Stimulated activated CD8-positive, alpha-beta memory T cell treated with anti-CD3 and anti-CD28 coated beads, Interleukin-4, amount 100 ng/mL, for 48 hours (primary cell): ENCODE results near the gene SOX5.

Experiments used
- DNase-seq: peaks from one replicate; pipeline ENCODE4 v3.0.0-alpha.2; 2020

The SOX5 gene

GRCh38 chr12:23585156-23585781 lies 364.2 kb downstream of the SOX5 start:
- DNase-seq = no peak

GRCh38 chr12:23581913-23582312 lies 367.6 kb downstream of the SOX5 start:
- DNase-seq = no peak

- no peak for DNase-seq
Measured at GRCh38 chr12:23579257-23579656, 370.2 kb downstream of the SOX5 start.

- DNase-seq = no peak
Measured at GRCh38 chr12:23576372-23576771, 373.1 kb downstream of the SOX5 start.

- no peak for DNase-seq
Measured at GRCh38 chr12:23569356-23569755, 380.1 kb downstream of the SOX5 start.

- no peak for DNase-seq
Measured at GRCh38 chr12:23566133-23566532, 383.3 kb downstream of the SOX5 start.

GRCh38 chr12:23564451-23565152 lies 384.9 kb downstream of the SOX5 start:
- DNase-seq = no peak

- DNase-seq = no peak
Measured at GRCh38 chr12:23561364-23562345, 387.8 kb downstream of the SOX5 start.

- DNase-seq = no peak
Measured at GRCh38 chr12:23560611-23561010, 388.9 kb downstream of the SOX5 start.

GRCh38 chr12:23559268-23559753 lies 390.2 kb downstream of the SOX5 start:
- no peak for DNase-seq

- DNase-seq = no peak
Measured at GRCh38 chr12:23556661-23557060, 392.8 kb downstream of the SOX5 start.

GRCh38 chr12:23555825-23556207 lies 393.7 kb downstream of the SOX5 start:
- no peak for DNase-seq

- no peak for DNase-seq
Measured at GRCh38 chr12:23555180-23555824, 394.2 kb downstream of the SOX5 start.

GRCh38 chr12:23552417-23552816 lies 397.1 kb downstream of the SOX5 start:
- DNase-seq = no peak

GRCh38 chr12:23550753-23551152 lies 398.7 kb downstream of the SOX5 start:
- DNase-seq = no peak

GRCh38 chr12:23548742-23549141 lies 400.7 kb downstream of the SOX5 start:
- no peak for DNase-seq

GRCh38 chr12:23546756-23547155 lies 402.7 kb downstream of the SOX5 start:
- DNase-seq = no peak

GRCh38 chr12:23543767-23544166 lies 405.7 kb downstream of the SOX5 start:
- no peak for DNase-seq

- DNase-seq = no peak
Measured at GRCh38 chr12:23542187-23542586, 407.3 kb downstream of the SOX5 start.

- DNase-seq = no peak
Measured at GRCh38 chr12:23540572-23540971, 408.9 kb downstream of the SOX5 start.

GRCh38 chr12:23536293-23536692 lies 413.2 kb downstream of the SOX5 start:
- no peak for DNase-seq

- no peak for DNase-seq
Measured at GRCh38 chr12:23535441-23535840, 414.0 kb downstream of the SOX5 start.

- DNase-seq = no peak
Measured at GRCh38 chr12:23534196-23534595, 415.3 kb downstream of the SOX5 start.
